ENCODE measurements around the gene ALDH1A2.
"Not testable (repeated sequence)": the region's sequence is repeated elsewhere in the genome, so short reads cannot be mapped to it uniquely, and the experiment has no call there.

Gene ALDH1A2

DNA sequence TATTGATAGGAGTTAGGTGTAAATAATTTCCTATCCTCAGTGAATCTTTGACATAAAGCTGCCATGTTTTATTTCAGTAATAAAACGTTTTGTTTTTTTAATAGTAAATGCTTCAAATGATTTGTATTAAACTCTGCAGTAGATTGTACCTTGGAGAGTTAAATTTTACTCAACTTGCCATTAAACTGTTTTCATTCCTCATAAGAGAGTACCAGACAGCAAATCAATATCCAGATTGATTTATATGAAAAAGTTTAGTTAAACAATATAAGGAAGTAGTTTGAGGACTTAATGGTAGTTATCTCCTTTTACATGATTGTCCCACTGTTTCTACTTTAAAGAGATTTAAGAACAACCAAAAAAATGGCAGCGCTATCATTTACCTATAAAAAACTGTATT is 18.4 kb downstream of the ALDH1A2 start:
- DNase-seq (ENCODE audit: low read depth, low spot score): no peak
- no peak overlapping the region for H3K4me3 ChIP-seq (ENCODE audit: low read length)

DNA sequence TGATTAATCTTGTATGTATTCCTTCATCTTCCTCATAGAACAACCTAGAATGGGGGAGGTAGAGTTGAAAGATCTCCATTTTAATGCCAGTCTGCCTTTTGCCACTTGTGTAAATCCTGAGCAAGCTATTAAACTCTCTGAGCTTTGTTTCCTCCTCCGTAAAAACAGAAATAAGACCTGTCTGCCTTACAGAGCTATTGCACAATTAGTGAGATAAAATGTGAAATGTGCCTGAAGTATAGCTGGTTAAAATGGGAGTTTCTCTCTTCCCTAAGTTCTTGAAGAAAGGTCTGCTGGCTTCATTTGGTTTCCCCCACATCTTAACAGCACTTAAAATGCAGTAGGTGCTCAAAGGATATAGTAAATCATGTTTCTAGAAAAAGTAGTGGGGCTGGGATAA is 19.0 kb downstream of the ALDH1A2 start:
- no peak for DNase-seq (ENCODE audit: low read depth, low spot score)
- H3K4me3 ChIP-seq (ENCODE audit: low read length): no peak overlapping the region

DNA sequence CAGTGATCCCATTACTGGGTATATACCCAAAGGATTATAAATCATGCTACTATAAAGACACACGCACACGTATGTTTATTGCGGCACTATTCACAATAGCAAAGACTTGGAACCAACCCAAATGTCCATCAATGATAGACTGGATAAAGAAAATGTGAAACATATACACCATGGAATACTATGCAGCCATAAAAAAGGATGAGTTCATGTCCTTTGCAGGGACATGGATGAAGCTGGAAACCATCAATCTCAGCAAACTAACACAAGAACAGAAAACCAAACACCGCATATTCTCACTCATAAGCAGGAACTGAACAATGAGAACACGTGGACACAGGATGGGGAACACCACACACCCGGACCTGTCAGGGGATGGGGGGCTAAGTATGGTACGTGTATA is 20.1 kb downstream of the ALDH1A2 start:
- DNase-seq (ENCODE audit: low read depth, low spot score); H3K4me3 ChIP-seq (ENCODE audit: low read length): not testable (repeated sequence)

DNA sequence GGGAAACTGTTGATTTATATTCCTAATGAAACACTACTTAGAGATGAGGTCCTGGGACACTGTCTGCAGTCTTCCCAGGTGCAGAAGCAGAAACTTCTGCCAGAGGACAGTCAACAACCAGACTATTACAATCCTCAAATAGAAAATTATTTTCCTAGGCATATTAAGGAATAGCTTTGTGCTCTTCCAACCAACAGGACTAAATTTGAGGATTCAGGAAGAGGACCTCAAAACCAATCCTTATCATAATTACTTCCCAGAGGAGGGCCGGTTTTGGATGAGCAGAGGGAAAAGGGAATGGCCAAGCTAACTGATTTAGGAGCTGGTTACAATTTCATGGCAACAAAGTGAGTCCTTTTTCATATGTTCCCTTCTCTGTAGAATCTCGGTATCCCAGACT is 21.0 kb downstream of the ALDH1A2 start:
- no peak for DNase-seq (ENCODE audit: low read depth, low spot score)
- H3K4me3 ChIP-seq (ENCODE audit: low read length): no peak overlapping the region

DNA sequence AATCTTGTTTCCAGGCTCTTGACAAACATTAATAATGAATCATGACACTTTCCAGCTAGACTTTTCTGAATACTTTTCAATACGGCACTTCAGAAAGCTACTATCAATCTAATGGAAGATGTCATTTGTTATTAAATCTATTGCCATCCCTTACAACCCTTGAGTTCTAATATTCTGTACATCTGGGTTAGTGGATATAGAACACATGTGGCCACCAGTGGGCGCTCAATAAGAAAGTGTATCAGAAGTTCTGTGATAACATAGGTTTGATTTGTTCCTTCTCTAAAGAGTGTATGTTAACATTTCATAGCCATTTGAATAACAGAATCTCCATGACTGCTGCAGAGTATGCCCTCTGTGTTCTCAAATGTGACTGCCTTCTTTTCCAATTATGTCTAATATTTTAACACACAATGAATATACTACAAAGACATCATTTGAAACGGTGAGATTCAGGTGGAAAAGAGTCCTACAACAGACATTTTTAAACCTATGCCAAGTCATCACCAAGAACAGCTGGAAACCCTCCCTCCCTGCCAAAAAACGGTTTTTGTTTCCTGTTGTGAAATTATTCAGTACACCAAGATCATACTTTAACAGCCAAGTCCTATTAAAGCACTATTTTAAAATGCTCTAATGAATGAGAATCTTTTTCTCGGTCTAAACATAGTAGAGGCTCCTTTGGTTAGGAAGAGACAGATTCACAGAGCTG is 22.2 kb downstream of the ALDH1A2 start:
- peak; percentile 53 for DNase-seq (ENCODE audit: low read depth, low spot score)

DNA sequence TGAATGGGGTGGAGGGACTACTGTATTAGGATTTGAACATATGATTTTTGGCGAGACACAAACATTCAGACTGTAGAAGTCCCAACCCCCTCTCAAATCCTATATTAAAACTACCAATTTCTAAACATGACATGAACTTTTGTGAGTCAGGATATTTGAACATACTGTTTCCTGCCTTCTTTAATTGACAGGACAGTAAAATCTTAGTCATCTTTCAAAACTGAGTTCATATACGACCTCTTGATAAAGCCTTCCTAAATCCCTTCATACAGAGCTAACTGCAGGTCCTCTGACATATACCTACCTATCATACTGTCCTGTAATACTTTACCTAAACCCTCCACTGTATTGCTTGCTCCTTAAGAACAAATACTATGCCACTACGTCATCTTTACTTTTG is 23.5 kb downstream of the ALDH1A2 start:
- no peak overlapping the region for H3K4me3 ChIP-seq (ENCODE audit: low read length)
- DNase-seq (ENCODE audit: low read depth, low spot score): no peak

More for the DNA sequence above, 22.2 kb downstream of the ALDH1A2 start:
- no peak overlapping the region for H3K4me3 ChIP-seq (ENCODE audit: low read length)

DNA sequence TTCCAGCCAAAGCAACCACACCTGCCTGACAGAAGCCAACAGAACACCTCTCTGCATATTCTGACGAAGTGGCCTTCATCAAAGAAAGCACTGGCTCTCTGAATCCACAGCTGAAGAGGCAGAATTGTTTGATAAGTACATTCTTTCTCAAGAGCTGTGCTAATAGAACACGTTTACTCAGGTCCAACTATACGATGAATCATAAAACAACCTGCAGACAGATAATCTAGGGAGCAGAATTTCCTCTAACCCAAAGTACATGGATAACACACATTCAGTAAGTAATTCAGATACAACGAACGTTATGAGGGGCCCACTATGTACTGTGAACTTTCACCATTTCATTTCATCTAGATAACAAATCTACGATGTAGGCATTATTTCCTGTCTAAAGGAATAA is 25.4 kb downstream of the ALDH1A2 start:
- H3K4me3 ChIP-seq (ENCODE audit: low read length): no peak overlapping the region
- DNase-seq (ENCODE audit: low read depth, low spot score): no peak

DNA sequence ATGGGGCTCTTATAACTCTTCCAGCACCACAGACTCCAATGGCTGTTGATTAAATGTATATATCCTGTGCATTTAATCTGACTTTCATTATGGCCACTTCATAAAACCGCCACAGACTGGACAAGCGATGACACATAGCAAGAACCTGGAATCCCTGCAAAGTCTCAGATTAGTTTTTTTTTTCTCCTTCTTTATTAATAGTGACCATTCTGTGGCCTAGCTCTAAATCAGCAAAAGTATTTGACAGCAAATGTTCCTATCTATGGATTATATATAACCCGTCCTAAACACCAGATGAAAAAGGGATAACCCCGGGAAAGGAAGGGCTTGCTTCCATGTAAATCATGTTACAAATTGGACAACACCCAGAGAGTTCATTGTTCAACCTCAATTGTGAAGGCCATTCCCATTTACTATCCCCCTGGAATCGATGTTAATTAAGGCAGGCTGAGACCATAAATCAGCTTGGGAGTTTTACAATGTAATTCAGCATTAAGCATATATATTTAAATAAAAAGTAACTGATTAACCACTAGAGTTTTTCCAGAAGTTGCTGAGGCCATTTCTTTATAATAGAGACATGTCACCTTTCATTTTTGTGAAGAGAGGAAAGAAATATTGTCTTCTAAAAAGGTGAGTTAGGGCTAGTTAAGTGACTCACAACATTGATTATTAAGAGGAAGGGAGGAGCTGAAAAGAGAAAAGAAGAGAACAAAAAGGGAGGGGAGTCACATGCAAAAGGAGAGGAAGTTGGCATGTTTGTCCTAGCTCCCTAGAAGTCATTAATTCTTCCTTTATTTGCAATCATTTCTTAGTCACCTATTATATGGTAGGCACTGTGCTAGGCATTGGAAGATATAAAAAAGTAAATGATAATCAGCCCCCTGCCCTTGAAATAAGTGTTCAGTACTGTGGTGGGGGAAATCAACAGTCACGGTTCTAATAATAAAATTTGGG is 26.2 kb downstream of the ALDH1A2 start:
- DNase-seq (ENCODE audit: low read depth, low spot score): no peak
- H3K4me3 ChIP-seq (ENCODE audit: low read length): no peak overlapping the region

DNA sequence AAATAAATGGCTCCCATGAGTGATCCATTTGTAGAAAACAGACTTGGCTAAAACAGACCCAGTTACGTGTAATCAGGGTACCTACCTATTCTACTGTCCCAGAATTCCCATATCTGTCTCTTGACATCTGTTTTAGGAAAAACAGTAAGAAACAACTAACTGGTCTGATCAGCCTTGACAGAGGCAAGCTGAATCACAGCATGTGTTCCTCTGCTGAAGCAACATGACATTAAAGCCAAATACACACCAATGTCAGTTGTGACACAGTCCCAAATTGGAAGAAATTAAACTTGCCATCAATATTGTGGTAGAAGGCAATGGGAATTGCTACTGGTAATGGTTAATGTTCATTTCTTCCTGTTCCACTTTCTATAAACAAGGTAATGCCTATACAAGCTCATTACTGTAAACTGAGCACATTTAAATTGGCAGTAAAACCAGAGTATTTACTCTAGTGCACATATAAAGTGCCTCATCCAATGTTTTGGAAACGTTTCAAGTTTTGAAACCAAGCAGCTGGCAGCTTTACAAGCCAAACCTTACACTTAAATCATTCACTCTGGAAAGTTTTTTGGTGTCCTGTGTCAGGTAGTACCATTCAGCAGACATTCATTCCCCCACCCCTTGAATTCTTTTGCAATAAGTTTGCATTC is 27.0 kb downstream of the ALDH1A2 start:
- DNase-seq (ENCODE audit: low read depth, low spot score): no peak
- H3K4me3 ChIP-seq (ENCODE audit: low read length): no peak overlapping the region

DNA sequence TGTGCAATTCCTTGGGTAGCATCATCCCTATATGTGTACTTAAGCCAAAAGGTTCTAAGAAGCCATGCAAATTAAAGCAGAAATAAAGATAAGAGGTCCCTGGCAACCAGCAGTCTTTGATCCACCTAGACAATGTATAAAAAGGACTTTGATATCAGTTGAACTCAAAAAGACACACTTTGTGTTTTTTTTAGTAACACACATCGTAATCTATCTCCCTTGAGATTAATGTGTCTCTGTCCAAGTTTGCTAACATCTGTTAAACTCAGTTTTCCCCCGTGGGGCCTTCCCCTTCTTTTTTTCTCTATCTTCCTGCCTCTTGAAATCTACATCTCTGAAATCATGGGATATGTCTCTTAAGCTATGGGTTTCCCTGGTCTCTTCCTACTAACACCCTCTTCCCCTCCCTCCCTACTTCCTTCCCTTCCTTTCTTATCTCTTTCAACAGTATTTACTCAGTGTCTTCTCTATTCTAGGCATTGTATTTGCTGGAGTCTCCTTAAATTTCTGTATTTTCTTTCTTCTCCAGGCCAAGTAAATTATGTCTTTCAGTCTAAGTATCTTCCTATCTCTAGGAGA is 27.7 kb downstream of the ALDH1A2 start:
- H3K4me3 ChIP-seq (ENCODE audit: low read length): no peak overlapping the region
- no peak for DNase-seq (ENCODE audit: low read depth, low spot score)

DNA sequence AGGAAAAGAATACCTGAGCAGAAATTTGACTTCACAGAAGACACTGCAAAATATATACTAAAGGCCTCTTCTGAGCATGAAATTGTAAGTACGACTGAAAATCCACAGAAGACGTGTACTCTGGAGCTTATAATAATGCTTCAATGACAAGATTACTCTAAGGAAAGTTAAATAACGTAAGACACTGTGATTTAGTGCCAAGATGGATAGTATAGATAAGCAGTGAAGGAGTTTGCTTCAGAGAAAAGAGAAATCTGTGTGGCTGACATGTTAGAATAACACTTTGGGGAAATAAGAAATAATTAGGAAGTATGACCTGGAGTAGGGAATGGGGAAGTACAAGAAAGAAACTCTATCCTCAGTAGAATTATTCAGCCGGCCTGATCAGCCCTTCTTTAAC is 28.9 kb downstream of the ALDH1A2 start:
- DNase-seq (ENCODE audit: low read depth, low spot score): no peak
- H3K4me3 ChIP-seq (ENCODE audit: low read length): no peak overlapping the region

DNA sequence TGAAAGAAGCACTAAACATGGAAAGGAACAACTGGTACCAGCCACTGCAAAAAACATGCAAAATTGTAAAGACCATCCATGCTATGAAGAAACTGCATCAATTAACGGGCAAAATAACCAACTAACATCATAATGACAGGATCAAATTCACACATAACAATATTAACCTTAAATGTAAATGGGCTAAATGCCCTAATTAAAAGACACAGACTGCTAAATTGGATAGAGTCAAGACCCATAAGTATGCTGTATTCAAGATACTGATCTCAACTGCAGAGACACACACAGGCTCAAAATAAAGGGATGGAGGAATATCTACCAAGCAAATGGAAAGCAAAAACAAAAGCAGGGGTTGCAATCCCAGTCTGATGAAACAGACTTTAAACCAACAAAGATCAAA is 37.1 kb downstream of the ALDH1A2 start:
- not testable (repeated sequence) for DNase-seq (ENCODE audit: low read depth, low spot score); H3K4me3 ChIP-seq (ENCODE audit: low read length)

DNA sequence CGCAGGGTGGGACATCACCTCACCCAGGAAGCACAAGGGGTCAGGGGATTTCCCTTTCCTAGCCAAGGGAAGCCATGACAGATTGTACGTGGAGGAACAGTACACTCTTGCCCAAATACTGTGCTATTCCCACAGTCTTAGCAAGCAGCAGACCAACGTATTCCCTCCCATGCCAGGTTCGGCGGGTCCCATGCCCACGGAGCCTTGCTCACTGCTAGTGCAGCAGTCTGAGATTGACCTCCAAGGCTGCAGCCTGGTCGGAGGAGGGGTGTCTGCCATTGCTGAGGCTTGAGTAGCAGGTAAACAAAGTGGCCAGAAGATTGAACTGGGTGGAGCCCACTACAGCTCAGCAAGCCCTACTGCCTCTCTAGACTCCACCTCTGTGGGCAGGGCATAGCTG is 39.0 kb downstream of the ALDH1A2 start:
- DNase-seq (ENCODE audit: low read depth, low spot score): no peak
- no peak overlapping the region for H3K4me3 ChIP-seq (ENCODE audit: low read length)

DNA sequence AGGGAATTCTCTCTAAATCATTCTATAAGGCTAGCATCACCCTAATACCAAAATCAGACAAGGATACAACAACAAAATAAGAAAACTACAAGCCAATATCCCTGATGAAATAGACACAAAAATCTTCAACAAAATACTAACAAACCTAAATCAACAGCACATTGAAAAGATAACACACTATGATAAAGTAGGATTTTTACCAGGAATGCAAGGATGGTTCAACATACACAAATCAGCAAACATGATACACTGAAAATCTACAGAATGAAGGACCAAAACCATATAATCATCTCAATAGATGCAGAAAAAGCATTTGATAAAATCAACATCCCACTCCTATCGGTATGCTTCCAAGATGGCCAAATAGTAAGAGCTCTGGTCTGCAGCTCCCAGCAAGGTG is 39.5 kb downstream of the ALDH1A2 start:
- no peak for DNase-seq (ENCODE audit: low read depth, low spot score)

DNA sequence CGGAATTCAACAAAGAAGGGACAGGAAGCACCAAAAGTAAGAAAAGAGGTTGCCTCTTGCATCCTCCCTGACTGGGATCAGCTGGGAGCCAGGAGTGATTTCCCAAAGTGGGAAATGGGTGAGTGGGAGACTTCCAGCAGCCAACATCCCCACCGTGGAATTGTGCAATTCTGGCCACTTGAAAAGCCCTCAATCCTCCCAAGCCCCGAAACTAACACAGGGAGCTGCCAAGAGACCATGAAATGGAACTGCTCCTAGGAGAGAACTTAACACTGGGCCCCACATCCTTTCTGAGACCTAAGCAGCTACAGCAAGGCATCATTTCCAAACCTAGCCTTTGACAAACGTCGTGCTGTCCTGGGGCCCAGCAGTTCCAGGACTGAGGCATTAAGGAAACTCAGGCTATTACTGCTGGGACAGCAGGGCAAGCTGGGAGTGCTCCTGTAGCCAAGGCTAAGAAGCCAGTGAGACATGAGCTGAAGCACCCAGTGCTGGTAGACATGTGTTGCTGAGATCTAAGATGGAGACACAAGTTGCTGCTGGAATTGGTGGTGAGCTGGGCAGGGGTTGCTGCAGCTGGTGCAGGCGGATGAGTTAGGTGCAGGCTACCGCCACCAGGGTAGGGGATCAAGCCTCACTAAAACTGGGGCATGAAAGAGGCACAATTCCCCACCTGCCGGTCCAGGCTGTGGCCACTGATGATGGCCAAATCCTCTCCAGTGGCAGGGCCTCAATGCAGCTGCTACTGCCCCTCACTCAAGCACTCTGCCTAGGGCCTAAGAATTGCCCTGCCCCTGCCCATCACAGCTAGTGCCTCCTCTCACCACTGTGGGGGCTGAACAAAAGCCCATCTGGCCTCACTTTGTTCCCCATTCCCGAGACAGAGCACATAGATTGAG is 43.9 kb downstream of the ALDH1A2 start:
- no peak overlapping the region for H3K4me3 ChIP-seq (ENCODE audit: low read length)
- DNase-seq (ENCODE audit: low read depth, low spot score): no peak

More for the DNA sequence above, 39.5 kb downstream of the ALDH1A2 start:
- no peak overlapping the region for H3K4me3 ChIP-seq (ENCODE audit: low read length)

DNA sequence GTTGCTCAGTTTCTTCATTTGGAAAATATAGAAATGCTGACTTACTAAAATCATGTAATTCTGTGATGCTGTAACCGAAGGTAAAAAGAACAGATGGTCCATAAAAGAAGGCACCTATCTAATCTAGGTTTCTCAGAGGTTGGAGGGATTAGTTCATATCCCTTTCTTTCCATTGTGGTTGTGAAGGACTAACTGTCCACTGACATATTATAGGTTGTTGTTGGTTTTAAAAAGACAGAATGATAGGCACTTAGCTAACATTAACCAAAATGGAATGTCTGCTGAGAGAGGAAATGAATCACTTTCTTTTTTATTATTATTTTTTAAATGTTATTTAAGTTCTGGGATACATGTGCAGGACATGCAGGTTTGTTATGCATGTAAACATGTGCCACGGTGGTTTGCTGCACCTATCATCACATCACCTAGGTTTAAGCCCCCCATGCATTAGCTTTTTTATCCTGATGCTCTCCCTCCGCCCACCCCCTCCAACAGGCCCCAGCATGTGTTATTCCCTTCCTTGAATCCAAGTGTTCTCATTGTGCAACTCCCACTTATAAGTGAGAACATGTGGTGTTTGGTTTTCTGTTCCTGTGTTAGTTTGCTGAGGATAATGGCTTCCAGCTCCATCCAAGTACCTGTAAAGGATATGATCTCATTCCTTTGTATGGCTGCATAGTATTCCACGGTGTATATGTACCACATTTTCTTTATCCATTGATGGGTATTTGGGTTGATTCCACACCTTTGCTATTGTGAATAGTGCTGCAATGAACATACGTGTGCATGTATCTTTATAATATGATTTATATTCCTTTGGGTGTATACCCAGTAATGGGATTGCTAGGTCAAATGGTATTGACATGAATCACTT is 45.8 kb downstream of the ALDH1A2 start:
- no peak overlapping the region for H3K4me3 ChIP-seq (ENCODE audit: low read length)
- DNase-seq (ENCODE audit: low read depth, low spot score): no peak

DNA sequence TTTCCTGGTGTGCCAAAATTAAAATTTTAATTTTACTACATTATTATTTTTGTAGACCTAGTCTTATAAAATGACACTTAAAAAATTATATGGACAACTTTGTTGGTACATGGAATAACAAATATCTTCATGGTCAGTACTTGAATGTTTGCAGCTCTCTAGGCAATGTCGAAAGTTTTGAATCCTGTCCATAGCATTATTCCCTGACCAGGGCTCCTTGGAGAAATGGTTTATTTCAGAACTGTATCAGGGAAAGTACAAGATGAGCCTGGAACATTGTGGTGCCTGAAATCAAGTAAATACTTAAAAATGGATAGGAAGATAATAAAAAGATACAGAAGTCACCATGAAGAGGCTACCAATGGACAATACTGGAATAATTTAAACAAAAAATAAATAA is 47.6 kb downstream of the ALDH1A2 start:
- DNase-seq (ENCODE audit: low read depth, low spot score): no peak
- no peak overlapping the region for H3K4me3 ChIP-seq (ENCODE audit: low read length)

Measured in Jurkat, Clone E6-1 (cell line).